Hematopoietic multipotent progenitor cell treated with erythropoietin and hydrocortisone succinate and interleukin-3 and kit ligand, for 4 days (in vitro differentiated cells): Measurements from ENCODE around the gene TMEM187.

Experiments used
- DNase-seq: peaks from one replicate; pipeline ENCODE4 v3.0.0-alpha.2; 2015

TMEM187 gene

DNA sequence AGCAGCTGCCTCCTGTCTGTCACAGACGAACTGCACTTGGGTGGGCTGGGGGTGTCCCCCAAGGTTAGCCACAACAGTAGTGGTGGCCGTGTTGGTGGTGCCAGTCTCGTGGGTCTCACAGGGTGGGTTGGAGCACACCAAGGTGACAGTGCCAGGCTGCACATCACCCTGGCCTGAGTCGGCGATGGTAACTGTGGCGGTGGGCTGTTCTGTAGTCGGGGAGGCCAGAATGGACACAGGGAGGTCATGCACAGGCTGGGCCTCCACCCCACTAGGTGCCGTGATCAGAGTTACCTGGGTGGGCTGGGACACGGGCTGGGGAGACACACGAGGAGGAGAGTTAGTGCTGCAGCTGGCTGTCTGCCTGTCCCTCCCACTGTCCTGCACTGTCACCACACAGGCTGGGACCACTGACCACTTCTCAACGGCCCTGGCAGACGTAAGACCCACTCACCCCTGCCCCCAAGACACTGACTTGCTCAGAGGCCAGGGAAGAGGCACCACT lies 17.3 kb upstream of the TMEM187 start:
- no peak for DNase-seq

DNA sequence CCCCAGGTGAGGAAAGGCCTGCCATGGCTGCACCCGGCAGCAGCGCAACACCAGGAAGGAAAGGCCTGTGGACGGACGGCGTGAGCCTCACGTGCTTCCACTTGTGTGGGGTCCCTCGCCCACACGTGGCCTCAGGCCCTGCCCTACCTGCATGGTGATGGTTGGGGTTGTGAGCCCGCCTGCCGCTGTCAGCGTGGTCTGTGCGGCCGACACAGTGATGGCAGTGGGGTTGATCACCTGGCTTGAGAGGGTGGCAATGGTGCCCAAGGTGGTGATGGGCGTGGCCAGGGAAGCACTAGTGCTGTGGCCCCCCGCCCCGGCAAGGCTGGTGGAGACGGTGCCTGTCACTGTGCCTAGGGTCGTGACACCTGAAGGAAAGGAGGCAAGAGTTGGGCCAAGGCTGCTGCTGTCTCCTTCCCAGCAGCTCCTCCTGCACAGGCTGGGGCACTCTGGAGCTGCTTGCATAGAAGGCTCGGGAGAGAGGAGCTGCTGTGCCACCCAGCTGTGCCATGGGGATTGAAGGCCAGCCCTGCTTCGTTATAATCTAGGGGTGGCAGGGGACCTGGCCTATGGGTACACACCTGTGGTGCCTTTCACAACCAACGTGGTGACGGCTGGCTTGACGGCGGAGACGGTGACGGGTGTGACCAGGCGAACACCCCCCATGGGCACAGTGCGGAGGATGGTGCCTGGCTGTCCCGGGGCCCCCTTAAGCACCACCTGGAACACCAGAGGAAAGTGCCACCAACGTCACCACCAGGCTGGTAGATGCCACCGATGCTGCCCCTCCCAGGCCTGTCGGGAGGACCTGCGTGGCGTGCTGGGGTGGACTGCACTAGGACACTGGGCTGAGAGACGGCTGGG lies 16.3 kb upstream of the TMEM187 start:
- DNase-seq: no peak

DNA sequence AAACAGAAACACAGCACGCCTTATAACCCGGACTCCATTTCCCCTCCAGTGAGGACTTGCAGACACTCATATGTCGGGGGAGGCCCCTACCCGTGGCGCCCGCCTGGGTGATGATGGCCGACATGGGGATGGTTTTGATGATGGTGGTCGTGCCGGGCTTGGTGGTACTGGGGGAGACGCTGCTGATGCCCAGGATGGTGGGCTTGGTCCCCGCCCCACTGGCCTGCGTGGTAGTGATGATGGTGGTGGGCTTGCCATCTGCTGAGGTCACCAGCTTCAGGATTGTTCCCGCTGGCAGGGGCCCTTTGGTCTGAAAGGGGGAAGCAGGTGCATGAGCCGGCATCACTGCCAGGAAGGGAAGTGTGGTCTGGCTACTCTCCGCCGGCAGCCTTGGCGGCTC lies 15.3 kb upstream of the TMEM187 start:
- no peak for DNase-seq

DNA sequence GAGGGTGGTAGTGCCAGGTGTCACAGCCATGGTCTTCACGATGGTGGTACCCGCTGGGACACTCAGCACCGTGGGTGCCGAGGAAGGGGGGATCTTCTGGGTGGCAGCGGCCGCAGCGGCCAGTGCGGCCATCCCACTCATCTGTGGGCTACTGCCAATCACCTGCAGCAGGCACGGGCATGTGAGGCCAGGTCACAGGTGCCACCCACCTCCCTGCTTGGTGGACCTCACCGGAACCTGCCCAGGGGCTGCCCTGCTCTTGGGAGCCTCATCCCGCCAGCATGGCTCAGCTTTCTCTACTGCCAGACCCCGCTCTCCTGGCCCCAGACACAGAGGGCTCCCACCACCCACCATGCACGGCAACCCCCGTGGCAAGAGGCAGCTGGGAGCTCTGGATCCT lies 13.9 kb upstream of the TMEM187 start:
- DNase-seq: no peak

DNA sequence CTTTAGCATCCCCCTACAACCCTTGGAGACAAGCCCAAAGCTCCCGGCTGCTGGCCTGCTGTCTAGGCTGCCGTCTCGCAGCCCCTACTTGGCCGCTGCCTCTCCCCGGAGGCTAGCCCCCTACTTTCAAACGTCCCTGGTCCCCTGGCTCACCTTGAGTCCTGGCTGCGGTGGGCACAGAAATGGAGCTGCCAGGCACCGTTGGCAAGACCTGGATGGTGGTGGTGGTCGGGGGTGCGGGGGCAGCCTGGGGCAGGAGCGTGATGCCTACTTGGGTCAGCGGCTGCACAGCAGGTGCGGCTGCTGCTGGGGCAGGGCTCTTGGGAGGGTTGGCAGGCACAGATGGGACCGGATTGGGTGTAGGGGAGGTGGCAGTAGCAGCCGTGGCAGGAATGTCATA lies 12.9 kb upstream of the TMEM187 start:
- no peak for DNase-seq

DNA sequence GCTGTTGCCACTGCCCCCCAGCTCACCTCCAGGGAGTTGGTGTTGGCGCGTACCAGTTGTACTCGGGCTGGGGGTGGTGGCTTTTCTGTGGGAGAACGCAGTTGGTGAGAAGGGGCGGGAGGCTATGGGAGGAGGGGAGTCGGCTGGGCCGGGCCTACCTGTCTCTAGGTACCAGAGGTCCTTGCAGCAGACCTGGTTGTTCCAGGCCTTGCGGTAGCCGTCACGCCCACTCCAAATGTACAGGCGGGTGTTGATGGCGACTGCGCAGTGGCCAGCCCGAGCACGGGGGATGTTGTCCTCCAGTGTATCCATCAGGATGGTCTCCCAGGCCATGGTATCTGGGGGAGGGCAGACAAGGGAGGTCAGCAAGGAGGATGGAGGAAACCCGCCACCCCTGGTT lies 12.5 kb upstream of the TMEM187 start:
- no peak for DNase-seq

DNA sequence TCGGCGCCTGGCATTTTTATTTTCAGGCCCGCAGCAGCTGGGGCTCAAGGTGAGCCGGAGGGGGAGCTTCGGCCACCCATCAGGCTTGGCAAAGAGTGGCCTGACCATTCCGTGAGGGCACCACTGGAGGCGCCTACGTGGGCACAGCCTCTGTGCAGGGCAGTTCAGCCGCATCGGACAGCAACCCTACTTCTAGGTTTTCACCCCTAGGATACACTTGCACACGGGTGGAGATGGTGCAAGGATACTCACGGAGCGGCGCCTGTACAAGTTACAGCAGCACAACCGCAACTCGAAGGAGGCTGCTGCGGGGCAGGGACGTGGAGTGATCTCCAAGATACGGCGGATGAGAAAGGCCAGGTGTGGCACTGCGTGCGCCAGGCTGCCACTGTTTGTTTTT lies 11.8 kb upstream of the TMEM187 start:
- DNase-seq: no peak

DNA sequence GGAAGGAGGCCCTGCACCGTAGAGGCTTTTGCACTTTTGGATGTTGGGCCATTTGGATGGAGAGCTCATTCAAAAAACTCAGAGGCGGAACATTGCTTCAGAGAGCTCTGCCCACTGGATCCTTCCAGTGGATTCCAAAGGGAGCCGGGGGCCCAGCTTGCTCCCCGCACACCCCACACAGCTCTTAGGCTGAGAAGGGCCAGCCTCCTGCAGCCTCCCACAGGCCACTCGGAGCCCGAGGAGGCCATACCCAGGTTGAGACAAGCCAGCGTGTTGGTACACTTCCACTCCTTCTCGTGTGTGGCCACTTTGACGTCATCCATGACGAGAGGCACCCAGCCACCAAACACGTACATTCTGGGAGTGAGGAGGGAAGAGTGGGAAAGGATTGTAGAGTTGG lies 11.3 kb upstream of the TMEM187 start:
- DNase-seq: no peak

DNA sequence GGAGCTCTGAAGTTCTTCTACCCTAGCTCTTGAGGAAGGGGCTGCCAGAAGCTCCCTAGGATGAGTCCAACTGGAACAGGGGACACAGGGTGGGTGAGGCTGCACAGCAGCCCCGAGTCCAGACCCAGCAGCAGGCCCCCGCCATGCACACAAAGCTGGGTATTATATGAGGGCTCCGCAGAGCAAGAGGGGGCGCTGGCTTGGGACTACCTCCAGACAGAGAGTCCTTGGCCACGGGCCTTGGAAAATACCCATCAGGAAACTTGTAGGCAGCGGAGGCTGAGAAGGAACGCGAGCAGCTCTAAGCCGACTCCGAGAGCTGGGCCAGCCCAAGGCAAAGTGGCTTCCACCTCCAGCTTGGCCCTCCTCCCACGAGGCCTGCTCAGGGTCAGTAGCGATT lies 9.0 kb upstream of the TMEM187 start:
- DNase-seq: no peak

DNA sequence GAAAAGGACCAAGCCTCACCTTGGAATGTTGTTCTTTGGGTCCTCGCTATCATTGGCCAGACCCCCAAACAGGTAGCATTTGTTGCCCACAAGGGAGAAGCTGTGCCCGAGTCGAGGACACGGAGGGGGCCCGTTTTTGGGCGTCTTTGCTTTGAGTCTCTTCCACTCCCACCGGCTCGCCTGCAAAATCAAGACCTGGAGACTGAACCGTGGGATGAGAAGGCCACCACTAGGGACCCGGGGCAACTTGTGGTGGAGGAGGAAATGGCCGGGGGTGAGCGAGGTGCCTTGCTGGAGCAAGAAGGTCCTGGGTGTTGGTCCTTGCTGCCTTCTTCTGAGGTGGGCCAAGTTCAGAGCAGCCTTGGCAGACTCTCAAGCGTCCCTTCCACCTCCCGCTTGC lies 8.4 kb upstream of the TMEM187 start:
- DNase-seq: no peak

DNA sequence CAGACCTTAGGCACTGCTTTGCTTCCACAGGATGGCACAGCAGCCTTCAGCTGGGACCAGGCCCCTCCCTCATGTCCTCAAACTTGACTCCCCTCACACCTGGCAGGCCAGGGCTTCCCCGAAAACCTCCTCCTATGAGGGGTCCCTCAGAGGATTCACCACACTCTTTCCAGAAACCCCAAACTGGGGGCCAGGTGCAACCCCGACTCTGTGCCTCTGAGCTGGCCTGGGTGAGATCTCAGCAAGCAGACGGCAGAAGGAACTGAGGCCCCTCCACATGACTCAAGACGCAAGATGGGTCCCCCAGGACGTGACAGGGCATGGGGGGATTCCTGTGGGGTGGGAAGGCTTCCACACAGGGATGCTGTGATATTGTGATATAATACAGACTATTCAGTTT lies 7.1 kb upstream of the TMEM187 start:
- no peak for DNase-seq

DNA sequence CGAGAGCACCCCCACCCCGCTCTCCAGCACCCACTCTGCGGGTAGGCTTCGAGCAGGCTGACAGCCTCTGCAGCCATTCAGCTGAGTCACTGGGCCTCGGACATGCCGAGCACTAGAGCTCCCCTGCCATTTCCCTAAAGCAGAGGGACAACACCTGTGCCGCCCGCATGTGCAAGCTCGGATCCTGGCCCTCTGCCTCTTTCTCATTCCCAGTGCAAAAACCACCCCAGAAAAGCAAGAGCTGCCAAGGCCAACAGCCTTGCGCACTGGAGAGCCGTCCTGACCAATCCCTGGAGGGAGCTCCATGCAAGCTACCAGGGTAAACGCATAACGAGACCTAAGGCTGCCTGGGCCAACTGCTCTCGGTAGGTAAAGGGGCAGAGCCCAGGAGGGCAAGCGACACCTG lies 6.3 kb upstream of the TMEM187 start:
- no peak for DNase-seq

DNA sequence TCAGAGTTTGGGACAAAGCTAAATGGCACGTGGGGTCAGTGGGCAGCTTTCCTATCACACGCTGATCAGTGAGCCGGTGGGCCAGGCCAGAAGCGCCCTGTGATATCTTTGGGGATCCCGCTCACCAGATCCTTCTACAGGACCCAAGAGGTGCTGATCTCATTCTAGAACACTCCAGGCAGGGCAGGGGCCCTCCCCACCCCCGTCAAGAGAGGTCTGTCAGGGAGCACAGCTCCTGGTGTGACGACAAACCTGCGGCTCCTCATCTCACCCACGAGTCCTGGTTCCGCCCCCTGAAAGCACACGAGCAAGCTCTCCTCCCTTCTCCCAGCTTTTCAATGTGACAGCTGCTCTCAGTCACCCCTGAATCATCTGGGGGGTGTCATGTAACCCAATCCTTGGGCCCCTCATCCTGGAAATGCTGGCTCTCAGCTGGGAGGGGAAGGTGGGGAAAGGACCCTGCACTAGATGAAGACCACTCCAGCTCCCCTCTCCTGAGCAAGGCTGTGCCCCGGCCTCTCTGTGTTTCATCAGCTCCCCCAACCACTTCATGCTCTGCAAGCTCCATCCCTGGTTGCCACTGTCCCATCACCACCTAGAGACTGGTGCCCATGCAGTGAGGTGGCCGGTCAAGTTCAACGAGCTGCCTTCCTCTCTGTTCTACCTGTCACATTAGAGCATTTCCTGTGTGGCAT lies 5.6 kb upstream of the TMEM187 start:
- no peak for DNase-seq

DNA sequence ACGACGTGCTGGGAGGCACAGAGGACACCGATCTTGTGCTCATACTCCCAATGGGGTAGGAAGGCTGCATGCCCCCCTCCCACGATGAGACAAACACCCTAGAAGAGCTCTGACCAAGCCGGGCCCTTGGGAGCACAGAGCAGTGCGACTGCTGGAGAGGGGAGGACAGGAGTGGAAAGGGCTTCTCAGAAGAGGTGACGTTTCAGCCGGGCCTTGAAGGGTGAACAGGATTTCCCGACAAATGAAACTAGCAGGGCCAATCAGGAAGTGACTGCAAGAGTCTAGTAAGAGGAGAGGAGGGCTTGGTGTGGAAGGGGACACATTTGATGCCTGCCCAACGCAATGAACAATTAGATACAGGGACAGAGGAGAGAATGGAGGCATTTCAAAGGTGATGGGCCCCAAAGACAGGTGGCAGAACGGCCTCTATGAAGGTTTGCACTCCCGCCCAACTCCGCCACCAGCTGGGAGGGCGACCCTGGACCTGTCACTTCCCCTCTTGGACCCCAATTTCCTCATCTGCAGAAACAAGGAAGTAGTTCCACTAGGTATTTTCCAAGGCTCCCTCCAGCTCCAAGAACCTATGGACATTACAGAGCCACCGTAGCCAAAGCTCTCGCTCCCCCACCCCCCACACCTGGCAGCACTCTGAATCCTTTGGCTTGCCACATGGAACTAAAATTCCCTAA lies 4.9 kb upstream of the TMEM187 start:
- peak; percentile 41 for DNase-seq

DNA sequence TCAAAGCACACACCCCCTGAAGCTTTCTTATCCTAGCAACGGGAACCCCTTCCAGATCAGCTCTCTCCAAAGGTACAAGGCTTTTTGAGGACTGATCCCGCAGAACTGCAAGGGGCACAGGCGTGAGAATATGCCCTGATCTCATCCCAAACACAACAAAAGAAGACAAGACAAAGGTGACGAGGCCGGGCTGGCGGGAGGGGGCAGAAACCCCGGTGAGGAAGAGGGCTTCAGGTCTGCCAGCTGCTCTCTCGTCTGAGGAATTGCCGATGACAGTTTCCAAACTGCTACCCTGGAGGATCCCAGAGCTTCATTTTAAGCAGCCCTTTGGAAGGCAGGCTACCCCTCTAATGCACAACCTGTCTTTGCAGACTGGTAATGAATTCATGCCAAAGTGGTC lies 4.3 kb upstream of the TMEM187 start:
- no peak for DNase-seq

DNA sequence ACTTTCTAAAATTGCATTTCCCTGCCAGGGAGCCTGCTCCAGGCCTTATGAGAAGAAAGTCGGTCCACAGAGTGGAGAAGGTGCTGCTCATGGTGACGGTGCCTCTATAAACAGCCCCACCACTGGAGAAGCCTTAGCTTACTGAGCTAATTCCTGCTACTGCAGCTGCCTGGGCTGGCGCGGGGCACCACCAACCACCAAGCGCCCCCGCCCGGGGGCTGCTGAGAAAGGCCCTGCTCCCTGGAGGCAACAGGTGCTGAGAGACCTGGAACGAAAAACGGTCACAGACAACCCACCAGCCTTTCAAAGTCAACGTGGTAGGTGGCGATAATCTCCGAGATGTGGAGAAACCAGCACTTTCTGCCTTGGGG lies 3.8 kb upstream of the TMEM187 start:
- peak; percentile 71 for DNase-seq

DNA sequence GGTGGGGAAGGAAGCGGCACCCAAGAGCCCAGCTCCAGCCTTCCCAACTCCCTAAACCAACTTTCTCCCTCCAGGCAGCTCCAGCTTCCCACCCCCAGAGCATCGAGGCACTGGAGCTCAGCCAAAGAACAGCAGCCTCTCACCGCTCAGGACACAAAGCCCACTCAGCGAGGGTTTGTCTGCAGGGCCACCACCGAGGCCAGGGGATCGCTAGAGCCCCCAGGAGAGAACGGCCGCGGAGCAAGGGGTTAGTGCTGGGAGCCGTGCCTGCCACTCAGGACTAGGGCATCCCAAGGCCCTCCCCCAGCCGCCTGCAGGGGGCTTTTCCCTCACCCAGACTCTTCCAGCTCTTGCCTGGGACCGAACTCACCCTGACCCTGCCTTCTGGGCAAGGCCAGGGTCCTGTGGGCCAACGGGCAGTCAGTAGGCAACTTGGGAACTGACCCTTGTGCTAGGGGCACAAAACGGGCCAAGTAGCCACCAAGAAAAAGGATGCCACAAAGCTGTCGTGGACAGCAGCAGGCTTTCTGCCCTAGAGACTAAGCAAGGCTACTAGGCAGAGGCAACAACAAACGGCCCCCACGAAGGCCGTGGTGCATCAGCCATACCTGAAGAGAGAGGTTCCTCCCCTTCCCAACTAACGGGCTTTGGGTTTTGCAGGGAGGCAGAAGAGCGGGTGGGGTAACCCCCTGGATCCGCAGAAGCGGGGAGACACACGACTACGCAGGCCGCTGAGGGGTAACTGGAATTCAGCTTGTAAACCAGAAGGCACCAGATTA lies 3.2 kb upstream of the TMEM187 start:
- DNase-seq: peak; percentile 26

DNA sequence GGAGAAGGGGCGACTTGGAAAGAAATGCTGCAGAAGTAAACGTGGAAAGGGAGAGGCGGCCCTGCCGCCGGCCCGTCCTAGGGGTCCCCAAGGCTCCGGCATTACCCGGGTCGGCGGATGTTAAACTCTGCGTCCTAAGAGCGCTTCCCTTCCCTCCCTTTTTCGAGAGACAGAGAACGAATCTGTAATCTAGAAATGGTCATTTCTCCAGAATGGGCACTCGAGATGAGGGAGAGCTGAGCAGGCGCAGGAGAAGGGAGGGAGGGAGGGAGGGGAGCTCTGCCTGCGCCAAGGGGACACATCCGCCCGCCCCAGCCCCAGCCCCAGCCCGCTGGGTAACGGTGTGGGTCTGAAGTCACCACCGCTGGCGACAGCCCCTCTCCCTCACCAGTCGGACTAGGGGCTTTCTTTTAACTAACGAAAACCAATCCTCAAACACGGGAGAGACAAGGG lies 2.6 kb upstream of the TMEM187 start:
- DNase-seq: no peak

DNA sequence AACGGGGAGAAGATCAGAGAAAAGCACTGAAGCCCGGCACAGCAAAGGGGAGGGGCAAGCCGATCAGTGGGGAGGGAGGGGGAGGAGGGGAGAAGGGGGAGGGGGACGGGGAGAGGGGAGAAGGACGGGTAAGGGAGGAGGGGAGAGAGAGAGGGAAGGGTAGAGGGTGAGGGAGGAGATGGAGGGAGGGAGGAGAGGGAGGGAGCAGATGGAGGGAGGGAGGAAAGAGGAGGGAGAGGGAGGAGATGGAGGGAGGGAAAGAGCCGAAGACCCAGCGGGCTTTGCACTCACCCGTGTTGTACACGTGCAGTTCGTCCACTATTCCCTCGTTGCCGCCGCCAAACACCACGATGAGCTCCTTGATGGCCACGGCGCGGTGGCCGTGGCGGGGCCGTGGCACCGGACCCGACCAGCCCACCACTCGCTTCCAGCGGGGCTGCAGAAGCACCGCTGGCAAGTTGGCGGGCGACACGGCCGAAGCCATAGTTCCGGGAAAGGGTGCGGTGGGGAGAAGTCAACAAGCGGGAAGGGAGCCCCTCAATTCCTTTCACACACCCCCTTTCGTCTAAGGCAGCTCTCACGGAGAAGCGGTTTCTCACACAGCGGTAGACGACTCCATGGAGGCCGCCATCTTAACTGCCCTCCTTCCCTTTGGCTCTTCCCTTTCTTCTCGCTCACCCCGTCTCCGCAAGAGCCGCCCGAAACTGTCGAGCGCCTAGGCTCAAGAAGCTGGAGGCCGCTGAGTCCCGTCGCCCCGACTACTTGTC lies 2.0 kb upstream of the TMEM187 start:
- DNase-seq: peak; percentile 88

DNA sequence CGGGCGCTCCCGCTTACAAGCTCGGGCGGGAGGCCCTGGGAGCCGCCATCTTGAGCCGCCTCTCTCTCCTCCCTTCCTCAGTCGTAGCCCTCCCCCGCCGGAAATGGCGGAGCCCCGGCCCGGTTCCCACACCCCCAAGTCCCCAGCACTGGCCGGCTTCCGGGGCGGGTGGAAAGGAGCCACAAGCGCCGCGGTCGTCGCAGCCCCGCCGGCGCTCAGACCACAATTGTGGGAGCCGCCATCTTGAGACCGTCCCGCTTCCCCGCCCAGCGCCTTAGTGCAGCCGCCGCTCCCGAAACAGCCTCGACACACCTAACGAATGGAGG lies 1.5 kb upstream of the TMEM187 start:
- DNase-seq: peak; percentile 95

DNA sequence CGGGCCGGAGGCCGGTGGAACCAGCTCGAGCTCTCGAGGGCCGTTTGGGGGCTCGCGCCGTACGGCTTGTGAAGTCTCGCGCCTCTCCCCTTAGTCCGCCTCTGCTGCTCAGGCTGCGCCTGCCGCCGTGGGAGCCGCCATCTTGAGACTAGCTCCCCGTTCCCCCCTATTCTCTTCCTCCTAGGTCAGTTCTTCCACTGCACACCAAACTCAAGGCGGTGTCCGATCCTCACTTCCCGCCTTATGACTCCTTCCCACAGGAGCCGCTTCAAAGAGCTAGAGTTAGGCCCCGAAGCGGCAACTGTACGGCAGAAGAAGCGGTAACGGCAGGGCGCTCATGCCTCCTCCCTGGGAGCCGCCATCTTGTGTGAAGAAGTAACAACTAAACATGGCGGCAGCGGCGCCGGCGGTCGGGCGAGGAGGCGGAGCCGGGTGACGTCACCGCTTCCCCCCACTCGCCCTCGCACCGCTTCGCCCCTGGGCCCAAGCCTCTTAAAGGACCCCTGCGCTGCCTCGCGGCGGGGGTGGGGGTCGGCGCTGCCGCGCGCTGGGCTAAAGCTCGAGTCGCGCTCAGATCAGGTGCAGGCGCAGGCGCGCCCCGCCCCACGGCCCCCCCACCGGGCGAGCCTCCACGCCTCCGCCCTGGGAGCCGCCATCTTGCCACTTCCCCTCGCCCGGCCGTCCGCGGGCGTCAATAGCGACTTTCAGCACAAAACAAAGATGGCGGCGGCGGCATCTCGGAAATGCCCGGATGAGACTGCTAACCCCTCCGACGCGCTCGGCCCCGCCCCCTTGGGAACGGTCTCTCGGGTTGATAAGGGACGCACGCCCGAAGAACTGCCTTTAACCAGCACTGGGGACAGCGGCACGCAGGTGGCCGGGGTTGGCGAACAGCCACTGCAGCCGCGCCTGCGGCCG lies 845 bp upstream of the TMEM187 start, which contains the start of gene HCFC1:
Gene HCFC1 (minus strand): TSS at position 369 of the 918 bp plus-strand sequence. CDS start 978 bp downstream, outside the sequence.
- peak; percentile 96 for DNase-seq
